Hematopoietic multipotent progenitor cell treated with erythropoietin and hydrocortisone succinate and interleukin-3 and kit ligand, for 15 days (in vitro differentiated cells): ENCODE measurements around the gene ANO9.

Source experiments
- DNase-seq: peaks from one replicate; pipeline ENCODE4 v3.0.0-alpha.2; 2015; ENCODE audit warnings: low spot score

ANO9 gene

DNA sequence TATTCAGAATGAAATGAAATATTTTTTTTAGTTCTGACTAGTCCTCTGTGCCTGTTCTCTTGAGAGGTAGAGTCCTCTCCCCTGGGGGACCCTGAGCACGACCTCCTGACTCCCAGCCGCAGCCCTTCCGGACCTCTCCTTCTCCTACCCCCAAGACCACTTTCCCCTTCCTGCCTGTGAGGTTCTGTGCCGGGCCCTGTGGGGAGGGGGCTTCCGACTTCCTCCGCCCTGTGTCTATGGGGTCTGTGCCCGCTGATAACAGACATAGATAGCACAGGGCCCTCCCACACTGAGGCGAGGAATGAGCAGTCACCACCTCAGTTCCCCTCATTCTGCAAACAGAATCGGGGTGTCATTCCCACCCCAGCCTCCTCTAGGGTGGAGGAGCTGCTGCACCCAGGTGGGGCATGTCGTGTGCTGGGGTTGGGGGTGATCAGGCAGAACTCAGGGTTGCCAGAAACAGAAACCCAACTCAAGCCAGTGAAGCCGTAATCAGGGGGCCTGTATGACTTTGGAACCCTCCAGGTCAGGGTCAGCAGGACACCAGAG is 59.7 kb downstream of the ANO9 start:
- DNase-seq: no peak

DNA sequence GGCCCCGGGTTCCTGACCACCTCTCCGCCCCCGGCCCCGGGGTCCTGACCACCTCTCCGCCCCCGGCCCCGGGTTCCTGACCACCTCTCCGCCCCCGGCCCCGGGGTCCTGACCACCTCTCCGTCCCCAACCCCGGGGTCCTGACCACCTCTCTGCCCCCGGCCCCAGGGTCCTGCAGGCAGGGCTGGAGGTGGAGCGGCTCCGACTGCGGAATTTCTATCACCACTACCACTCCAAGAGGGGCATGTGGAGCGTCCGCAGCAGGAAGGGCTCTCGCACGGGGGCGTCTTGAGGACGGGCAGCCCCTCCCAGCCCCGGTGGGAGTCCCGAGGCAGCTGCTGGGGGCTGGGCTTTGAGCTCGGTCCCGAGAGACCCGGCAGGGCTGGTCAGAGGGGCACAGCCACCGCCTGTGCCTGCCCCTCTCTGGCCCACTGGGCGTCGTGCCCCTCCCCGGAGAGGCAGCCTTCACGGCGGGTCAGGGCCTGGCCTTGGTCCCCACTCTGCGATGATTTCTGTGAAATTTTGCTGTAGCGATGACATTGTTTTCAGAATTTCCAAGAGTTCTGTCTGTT is 60.2 kb downstream of the ANO9 start:
- no peak for DNase-seq

GRCh38 chr11:380996-381395 is 60.8 kb downstream of the ANO9 start:
- DNase-seq: no peak

GRCh38 chr11:380491-380890 is 61.3 kb downstream of the ANO9 start:
- DNase-seq: no peak

- DNase-seq: no peak
Measured at GRCh38 chr11:380095-380480, 61.7 kb downstream of the ANO9 start.

GRCh38 chr11:379205-380094 is 62.4 kb downstream of the ANO9 start:
- DNase-seq: no peak

- DNase-seq: no peak
Measured at GRCh38 chr11:377883-378500, 63.8 kb downstream of the ANO9 start.

DNA sequence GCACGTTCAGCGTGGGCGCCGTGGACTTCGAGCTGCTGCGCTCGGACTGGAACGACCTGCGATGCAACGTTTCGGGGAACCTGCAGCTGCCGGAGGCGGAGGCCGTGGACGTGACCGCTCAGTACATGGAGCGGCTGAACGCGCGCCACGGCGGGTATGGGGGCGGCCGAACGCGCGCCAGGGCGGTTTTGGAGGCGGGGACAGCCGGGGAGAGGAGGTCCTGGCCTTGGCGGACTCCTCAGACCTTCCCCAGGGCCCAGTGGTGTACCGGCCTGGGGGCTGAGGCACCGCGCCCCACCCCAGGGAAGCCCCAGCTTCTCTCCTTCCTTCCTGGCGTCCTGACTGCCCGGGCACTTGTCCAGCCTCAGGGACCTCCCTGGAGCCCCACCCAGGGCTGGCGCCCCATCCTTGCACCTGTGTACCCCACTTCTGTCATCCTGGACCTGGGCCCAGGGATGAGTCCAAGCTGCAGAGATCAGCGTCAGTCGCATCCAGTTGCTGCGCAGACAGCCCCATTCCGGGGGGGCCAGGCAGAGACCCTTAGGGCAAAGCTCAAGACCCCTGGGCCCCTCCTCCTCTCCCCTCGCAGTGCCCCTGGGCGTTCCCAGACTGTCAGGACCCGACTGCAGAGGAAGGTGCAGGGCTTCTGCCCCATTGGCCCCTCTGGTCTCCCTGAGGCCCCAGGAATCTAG is 64.5 kb downstream of the ANO9 start:
- DNase-seq: no peak

DNA sequence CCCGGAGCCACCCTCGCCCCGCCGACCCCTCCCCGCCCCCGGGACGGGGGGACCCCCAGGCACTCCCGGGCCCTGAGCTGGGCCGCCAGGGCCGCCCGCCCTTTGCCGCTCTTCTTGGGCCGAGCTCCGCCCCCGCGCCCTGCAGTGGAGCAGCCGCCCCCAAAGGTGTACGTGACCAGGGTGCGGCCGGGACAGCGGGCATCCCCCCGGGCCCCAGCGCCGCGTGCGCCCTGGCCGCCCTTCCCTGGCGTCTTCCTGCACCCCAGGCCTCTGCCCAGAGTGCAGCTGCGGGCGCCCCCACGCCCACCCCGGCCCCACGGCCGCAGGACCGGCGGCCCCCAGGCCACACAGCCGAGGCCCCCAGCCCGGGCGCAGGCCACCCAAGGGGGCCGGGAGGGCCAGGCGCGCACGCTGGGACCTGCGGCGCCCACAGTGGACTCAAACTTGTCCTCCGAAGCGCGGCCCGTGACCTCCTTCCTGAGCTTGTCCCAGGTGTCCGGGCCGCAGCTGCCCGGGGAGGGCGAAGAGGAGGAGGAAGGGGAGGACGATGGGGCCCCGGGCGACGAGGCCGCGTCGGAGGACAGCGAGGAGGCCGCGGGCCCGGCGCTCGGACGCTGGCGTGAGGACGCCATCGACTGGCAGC is 65.2 kb downstream of the ANO9 start:
- DNase-seq: no peak

DNA sequence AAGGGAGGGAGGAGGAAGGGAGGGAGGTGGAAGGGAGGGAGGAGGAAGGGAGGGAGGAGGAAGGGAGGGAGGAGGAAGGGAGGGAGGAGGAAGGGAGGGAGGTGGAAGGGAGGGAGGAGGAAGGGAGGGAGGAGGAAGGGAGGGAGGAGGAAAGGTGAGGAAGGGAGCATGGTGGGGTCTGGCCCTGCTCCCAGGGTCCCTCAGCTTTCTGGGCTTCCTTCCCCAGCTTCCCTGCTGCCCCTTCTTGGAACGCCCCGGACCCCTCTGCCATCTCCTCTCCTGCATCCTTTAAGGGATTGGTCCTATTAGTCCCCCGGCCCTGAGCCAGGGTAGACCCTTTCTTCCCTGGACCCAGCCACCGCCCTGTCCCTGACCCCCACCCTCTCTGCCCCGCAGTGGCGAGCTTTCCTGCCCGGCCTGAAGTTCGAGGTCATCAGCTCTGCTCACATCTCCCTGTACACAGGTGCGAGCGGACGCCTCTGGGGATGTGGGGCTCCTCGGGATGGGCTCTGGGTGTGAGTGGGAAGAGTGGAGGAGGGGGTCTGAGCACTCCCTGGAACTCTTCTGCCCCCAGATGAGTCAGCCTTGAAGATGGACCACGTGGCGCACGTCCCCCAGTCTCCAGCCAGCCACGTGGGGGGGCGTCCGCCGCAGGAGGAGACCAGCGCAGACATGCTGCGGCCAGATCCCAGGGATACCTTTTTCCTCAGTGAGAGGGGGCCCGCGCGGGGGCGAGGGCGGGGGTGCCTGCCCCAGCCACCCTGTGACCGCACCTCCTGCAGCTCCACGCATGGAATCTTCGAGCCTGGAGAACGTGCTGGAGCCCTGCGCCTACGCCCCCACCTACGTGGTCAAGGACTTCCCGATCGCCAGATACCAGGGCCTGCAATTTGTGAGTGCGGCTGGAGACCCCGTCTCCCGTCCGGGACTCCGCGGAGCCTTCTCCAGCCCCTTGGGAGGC is 66.5 kb downstream of the ANO9 start:
- no peak for DNase-seq

- no peak for DNase-seq
Measured at GRCh38 chr11:373716-374551, 67.9 kb downstream of the ANO9 start.

- no peak for DNase-seq
Measured at GRCh38 chr11:372809-373715, 68.7 kb downstream of the ANO9 start.

GRCh38 chr11:371716-372590 is 69.9 kb downstream of the ANO9 start:
- no peak for DNase-seq

DNA sequence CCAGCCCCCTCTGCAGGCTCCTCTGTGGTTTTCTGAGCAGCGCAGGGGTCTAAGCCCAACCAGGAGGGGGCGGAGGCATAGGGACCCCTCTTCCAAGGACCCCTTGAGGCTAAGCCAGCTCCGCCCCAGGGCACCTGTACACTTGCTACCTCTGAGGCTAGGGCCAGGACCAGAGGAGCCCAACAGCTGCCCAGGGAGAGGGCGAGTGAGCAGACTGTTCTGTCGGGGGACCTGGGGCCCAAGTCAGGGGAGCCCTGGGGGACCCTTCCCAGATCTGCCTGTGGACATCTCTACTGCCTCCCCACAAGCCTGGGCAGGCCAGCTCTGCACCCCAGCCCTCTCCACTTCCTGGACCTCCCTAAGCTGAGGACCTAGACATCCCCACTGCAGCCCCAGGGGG is 70.8 kb downstream of the ANO9 start:
- no peak for DNase-seq

GRCh38 chr11:370070-370941 is 71.5 kb downstream of the ANO9 start:
- no peak for DNase-seq

DNA sequence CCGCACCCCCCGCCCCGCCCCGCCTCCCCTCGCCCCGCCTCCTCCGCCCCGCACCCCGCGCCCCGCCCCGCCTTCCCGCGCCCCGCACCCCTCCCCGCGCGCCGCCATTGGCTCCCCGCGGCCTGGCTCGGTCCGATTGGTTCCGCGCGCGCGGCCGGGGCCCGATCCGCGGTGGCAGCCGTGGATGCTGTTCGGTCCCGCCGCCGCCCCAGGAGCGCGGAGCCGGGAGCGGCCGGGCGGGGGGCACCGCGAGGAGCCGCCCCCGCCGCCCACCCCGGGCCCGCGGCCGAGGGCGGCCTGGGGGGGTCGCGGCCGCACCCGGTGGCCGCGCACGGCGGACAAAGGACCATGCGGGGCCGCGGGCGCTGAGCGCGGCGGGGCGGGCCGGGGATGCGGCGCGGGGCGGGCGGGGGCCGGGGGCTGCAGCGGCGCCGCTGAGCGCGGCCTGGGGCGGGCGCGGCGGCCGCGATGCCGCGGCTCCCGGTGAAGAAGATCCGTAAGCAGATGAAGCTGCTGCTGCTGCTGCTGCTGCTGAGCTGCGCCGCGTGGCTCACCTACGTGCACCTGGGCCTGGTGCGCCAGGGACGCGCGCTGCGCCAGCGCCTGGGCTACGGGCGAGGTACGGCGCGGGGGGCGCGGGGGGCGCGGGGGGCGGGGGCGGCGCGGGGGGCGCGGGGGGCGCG is 72.3 kb downstream of the ANO9 start, which contains the start of gene B4GALNT4:
Gene B4GALNT4 (plus strand): TSS at position 164 of the 683 bp plus-strand sequence. CDS start 305 bp downstream, at position 469.
- no peak for DNase-seq
